Osteocyte (in vitro differentiated cells): Measurements from ENCODE around the gene INTS12. TPM values are rescaled to one million over a fixed set of nuclear protein-coding genes. Genes with fewer than 3 reads are reported as not detected.

ENCODE experiments used
- DNase-seq: peaks from one replicate; pipeline ENCODE4 v3.0.0; 2021; ENCODE audit warnings: mixed read lengths; ENCODE audit not compliant: unreplicated experiment; ENCODE audit errors: extremely low spot score
- H3K27ac Mint-ChIP-seq: one replicate; pipeline ENCODE4 v1.8.0; 2021; ENCODE audit warnings: mild to moderate bottlenecking, mixed read lengths; ENCODE audit not compliant: unreplicated experiment
- H3K27me3 Mint-ChIP-seq: one replicate; pipeline ENCODE4 v1.8.0; 2021; ENCODE audit warnings: mixed read lengths; ENCODE audit not compliant: unreplicated experiment
- H3K36me3 Mint-ChIP-seq: one replicate; pipeline ENCODE4 v1.8.0; 2021; ENCODE audit warnings: mixed read lengths; ENCODE audit not compliant: unreplicated experiment
- H3K4me1 Mint-ChIP-seq: one replicate; pipeline ENCODE4 v1.8.0; 2021; ENCODE audit warnings: mixed read lengths; ENCODE audit not compliant: unreplicated experiment
- H3K4me3 Mint-ChIP-seq: one replicate; pipeline ENCODE4 v1.8.0; 2021; ENCODE audit warnings: mild to moderate bottlenecking, moderate library complexity, mixed read lengths; ENCODE audit not compliant: unreplicated experiment
- H3K9me3 Mint-ChIP-seq: one replicate; pipeline ENCODE4 v1.8.0; 2021; ENCODE audit warnings: mixed read lengths; ENCODE audit not compliant: unreplicated experiment
- total RNA-seq: library from RNA; stranded (reverse); gene quantifications from 2 replicates; pipeline ENCODE4 v1.2.1, GENCODE V29; 2021
- TF ChIP-seq, protein P1 (sequence below): fragments of 200-600 bp; sonication (generic); IDR thresholded peaks from 2 replicates; pipeline ENCODE4 v1.5.0; 2021; ENCODE audit warnings: antibody characterized with exemption, mild to moderate bottlenecking, moderate library complexity

The INTS12 gene
- total RNA-seq, 1 donor from 2014 or later = 17.4 TPM

GRCh38 chr4:105670684-105671083 is 37.8 kb downstream of the INTS12 start:
- Mint-ChIP-seq H3K27ac (no peak overlapping the region), H3K9me3 (no peaks in the 10 kb centered on the region), H3K4me3 (no peak overlapping the region), H3K36me3 (no peaks in the 10 kb centered on the region), H3K4me1 (no peaks in the 10 kb centered on the region), H3K27me3 (peaks cover 61% of the 10 kb centered on the region)
- DNase-seq = no peak
- TF ChIP-seq, protein P1, sequence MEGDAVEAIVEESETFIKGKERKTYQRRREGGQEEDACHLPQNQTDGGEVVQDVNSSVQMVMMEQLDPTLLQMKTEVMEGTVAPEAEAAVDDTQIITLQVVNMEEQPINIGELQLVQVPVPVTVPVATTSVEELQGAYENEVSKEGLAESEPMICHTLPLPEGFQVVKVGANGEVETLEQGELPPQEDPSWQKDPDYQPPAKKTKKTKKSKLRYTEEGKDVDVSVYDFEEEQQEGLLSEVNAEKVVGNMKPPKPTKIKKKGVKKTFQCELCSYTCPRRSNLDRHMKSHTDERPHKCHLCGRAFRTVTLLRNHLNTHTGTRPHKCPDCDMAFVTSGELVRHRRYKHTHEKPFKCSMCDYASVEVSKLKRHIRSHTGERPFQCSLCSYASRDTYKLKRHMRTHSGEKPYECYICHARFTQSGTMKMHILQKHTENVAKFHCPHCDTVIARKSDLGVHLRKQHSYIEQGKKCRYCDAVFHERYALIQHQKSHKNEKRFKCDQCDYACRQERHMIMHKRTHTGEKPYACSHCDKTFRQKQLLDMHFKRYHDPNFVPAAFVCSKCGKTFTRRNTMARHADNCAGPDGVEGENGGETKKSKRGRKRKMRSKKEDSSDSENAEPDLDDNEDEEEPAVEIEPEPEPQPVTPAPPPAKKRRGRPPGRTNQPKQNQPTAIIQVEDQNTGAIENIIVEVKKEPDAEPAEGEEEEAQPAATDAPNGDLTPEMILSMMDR = no peak

DNA sequence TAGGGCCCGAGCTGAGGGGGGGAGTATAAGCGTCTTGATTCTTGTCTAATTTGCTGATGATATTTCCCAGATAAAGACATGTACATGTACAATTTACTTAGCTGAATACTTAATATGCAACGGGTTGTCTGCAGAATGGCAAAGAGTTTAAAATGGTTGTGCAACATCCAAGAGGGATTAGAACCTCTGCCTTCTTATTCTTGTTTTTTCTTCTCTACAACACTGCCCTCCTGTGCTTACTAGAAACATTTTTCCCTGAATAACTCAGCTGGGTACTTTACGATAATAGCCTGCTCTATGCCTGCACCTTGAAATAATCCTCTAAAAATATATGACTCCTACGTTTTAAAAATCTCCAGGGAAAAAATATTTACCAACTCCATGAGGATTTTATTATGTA is 41.8 kb downstream of the INTS12 start:
- Mint-ChIP-seq H3K9me3 (no peaks in the 10 kb centered on the region), H3K27ac (no peak overlapping the region), H3K36me3 (no peaks in the 10 kb centered on the region), H3K4me3 (no peak overlapping the region), H3K27me3 (peaks cover 53% of the 10 kb centered on the region), H3K4me1 (no peaks in the 10 kb centered on the region)
- no peak for DNase-seq
- TF ChIP-seq, protein P1 = peak; percentile 21

DNA sequence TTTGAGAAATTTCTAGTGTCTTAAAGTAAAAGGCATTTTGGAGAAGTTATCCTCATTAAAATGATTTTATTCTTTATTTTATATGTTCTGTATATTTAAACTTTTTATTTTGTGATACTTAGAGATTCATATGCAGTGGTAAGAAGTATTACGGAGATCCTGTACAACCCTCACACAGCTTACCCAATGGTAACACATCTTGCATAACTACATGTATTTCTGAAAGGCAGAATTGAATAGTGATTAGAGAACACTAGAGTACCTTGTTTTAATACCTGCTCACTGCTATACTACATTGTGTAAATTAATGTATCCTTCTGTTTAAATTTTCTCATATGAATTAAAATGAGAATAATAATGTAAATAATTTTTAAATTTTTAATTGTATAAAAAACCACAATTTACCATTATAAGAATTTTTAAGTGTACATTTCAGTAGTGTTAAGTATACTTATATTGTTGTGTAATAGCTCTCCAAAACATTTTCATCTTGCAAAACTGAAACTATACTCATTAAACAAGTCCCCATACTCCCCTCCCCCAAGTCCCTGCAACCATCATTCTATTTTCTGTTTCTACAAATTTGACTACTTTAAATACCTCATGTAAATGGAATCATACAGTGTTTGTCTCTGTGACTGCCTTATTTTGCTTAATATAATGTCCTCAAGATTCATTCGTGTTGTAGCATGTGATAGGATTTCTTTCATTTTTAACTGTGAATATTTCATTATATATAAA is 45.4 kb downstream of the INTS12 start:
- Mint-ChIP-seq H3K27ac (no peak overlapping the region), H3K4me1 (no peaks in the 10 kb centered on the region), H3K27me3 (peaks cover 48% of the 10 kb centered on the region), H3K4me3 (no peak overlapping the region), H3K36me3 (no peaks in the 10 kb centered on the region), H3K9me3 (no peaks in the 10 kb centered on the region)
- DNase-seq = no peak
- TF ChIP-seq, protein P1 = no peak

DNA sequence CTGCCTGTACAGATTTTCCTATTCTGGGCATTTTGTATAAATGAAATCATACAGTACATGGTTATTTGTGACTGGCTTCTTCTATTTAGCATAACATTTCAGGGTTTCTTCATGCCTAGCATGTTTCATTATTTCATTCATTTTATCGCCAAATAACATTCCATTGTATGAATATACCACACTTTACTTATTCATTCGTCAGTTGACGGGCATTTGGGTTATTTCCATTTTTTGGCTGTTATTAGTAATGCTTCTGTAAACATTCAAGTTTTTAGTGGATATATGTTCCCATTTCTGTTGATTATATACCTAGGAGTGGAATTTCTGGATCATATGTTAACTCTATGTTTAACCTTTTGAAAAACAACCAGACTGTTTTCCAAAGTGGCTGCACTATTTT is 47.5 kb downstream of the INTS12 start:
- no peaks in the 10 kb centered on the region for H3K9me3 Mint-ChIP-seq
- H3K4me3 Mint-ChIP-seq = no peak overlapping the region
- H3K27me3 Mint-ChIP-seq = peaks cover 43% of the 10 kb centered on the region
- no peak overlapping the region for H3K27ac Mint-ChIP-seq
- TF ChIP-seq, protein P1 = no peak
- no peak for DNase-seq
- H3K4me1 Mint-ChIP-seq = no peaks in the 10 kb centered on the region
- no peaks in the 10 kb centered on the region for H3K36me3 Mint-ChIP-seq

GRCh38 chr4:105659190-105659589 is 49.3 kb downstream of the INTS12 start:
- Mint-ChIP-seq H3K27ac (no peak overlapping the region), H3K27me3 (peaks cover 46% of the 10 kb centered on the region), H3K9me3 (no peaks in the 10 kb centered on the region), H3K4me3 (no peak overlapping the region), H3K4me1 (no peaks in the 10 kb centered on the region), H3K36me3 (no peaks in the 10 kb centered on the region)
- no peak for DNase-seq
- TF ChIP-seq, protein P1 = no peak
